H1 (cell line): ENCODE data around the gene RBM45. TPM values are rescaled to one million over a fixed set of nuclear protein-coding genes. Genes with fewer than 3 reads are reported as not detected.

Experiments used
- CTCF ChIA-PET: fragments of 300-600 bp; sonication (Branson Sonifier 250); formaldehyde crosslinking; loops from one replicate; lab custom pipeline; 2021; ENCODE audit not compliant: partially characterized antibody; lab: Charles Lee
- POLR2A ChIA-PET: fragments of 300-600 bp; sonication (Branson Sonifier 250); formaldehyde crosslinking; loops from one replicate; lab custom pipeline; 2021; ENCODE audit warnings: inconsistent platforms; ENCODE audit not compliant: partially characterized antibody; lab: Charles Lee
- DNase-seq, 2 experiments: peaks; one replicate each; pipeline versions ENCODE4 v3.0.0 to v3.0.0-alpha.2; 2010 to 2022; ENCODE audit warnings: low spot score in 2 of 2, low read depth in 1 of 2, mixed read lengths in 1 of 2
- FAIRE-seq: peaks from 2 replicates; lab custom pipeline; 2011; peaks lifted over from hg19 to GRCh38; lab: Jason Lieb, UNC
- H2AFZ ChIP-seq: 2 replicates; pipeline ENCODE4 v1.8.1; 2012; ENCODE audit warnings: low read length, inconsistent platforms
- H2AK5ac ChIP-seq: 2 replicates; pipeline ENCODE4 v1.6.1; 2013; ENCODE audit warnings: low read depth, low read length
- H2BK120ac ChIP-seq: replicated peaks from 2 replicates; pipeline ENCODE3; 2013; ENCODE audit warnings: low read depth, low read length, inconsistent platforms
- H2BK12ac ChIP-seq: 2 replicates; pipeline ENCODE4 v1.6.1; 2013; ENCODE audit warnings: low read depth, low read length
- H2BK15ac ChIP-seq: 2 replicates; pipeline ENCODE4 v1.6.1; 2013; ENCODE audit warnings: low read length
- H2BK20ac ChIP-seq: 2 replicates; pipeline ENCODE4 v1.6.1; 2013; ENCODE audit warnings: low read length
- H2BK5ac ChIP-seq: 2 replicates; pipeline ENCODE4 v1.6.1; 2013; ENCODE audit warnings: low read depth, low read length
- H3K14ac ChIP-seq: 2 replicates; pipeline ENCODE4 v1.6.1; 2013; ENCODE audit warnings: inconsistent platforms; ENCODE audit not compliant: insufficient read length
- H3K18ac ChIP-seq: 2 replicates; pipeline ENCODE4 v1.6.1; 2013; ENCODE audit warnings: low read length; ENCODE audit errors: extremely low read depth
- H3K23ac ChIP-seq: 2 replicates; pipeline ENCODE4 v1.6.1; 2013; ENCODE audit warnings: inconsistent platforms; ENCODE audit not compliant: insufficient read length
- H3K23me2 ChIP-seq: 2 replicates; pipeline ENCODE4 v1.6.1; 2013; ENCODE audit warnings: low read depth, low read length
- H3K27ac ChIP-seq: 2 replicates; pipeline ENCODE4 v1.6.1; 2011; ENCODE audit warnings: low read depth, low read length, inconsistent platforms
- H3K27me3 ChIP-seq, 4 experiments: replicated peaks in 1 of 4; 1 replicate in 1 of 4; 2 replicates in 3 of 4; pipeline versions ENCODE4 v1.6.1 to v1.8.1; 2011 to 2013; ENCODE audit warnings: low read length in 3 of 4, mild to moderate bottlenecking in 3 of 4, inconsistent platforms in 2 of 4, mixed read lengths in 2 of 4, moderate library complexity in 1 of 4; ENCODE audit not compliant: control insufficient read depth in 3 of 4, insufficient read depth in 3 of 4; ENCODE audit errors: extremely low read depth in 1 of 4
- H3K36me3 ChIP-seq, 4 experiments: 2 replicates each; pipeline versions ENCODE4 v1.6.1 to v1.8.1; 2011 to 2013; ENCODE audit warnings: mild to moderate bottlenecking in 4 of 4, low read length in 3 of 4, moderate library complexity in 2 of 4, control low read depth in 1 of 4, inconsistent platforms in 1 of 4; ENCODE audit not compliant: insufficient read depth in 4 of 4, control insufficient read depth in 2 of 4
- H3K4ac ChIP-seq: replicated peaks from 2 replicates; pipeline ENCODE3; 2013; ENCODE audit warnings: low read length, low read depth, mixed read lengths, inconsistent platforms; ENCODE audit not compliant: insufficient read length
- H3K4me1 ChIP-seq, 4 experiments: replicated peaks in 1 of 4; 1 replicate in 1 of 4; 2 replicates in 3 of 4; pipeline versions ENCODE4 v1.6.1 to v1.8.1; 2011 to 2013; ENCODE audit warnings: low read length in 3 of 4, inconsistent platforms in 2 of 4, mixed read lengths in 1 of 4; ENCODE audit not compliant: insufficient read depth in 4 of 4, control insufficient read depth in 3 of 4
- H3K4me2 ChIP-seq, 2 experiments: 2 replicates each; pipeline versions ENCODE4 v1.6.1 to v1.8.1; 2011 to 2013; ENCODE audit warnings: low read depth in 2 of 2, low read length in 2 of 2, control low read depth in 1 of 2, inconsistent platforms in 1 of 2, mild to moderate bottlenecking in 1 of 2; ENCODE audit not compliant: insufficient read depth in 1 of 2
- H3K4me3 ChIP-seq, 4 experiments: fragments of 200-600, 300-600 bp in 1 of 4; sonication (generic), shearing (Covaris generic), sonication (Bioruptor Twin) in 1 of 4; 2 replicates each; pipeline versions ENCODE4 v1.5.1 to v1.8.1; 2011 to 2016; ENCODE audit warnings: low read length in 4 of 4, low read depth in 3 of 4, control low read depth in 2 of 4, inconsistent platforms in 2 of 4, mild to moderate bottlenecking in 2 of 4, mixed read lengths in 1 of 4, moderate library complexity in 1 of 4; ENCODE audit not compliant: insufficient read depth in 2 of 4; ENCODE audit errors: extremely low read depth in 1 of 4
- H3K56ac ChIP-seq: replicated peaks from 2 replicates; pipeline ENCODE3; 2013; ENCODE audit warnings: low read depth, mild to moderate bottlenecking, mixed read lengths, low read length, inconsistent platforms; ENCODE audit not compliant: insufficient read length
- H3K79me1 ChIP-seq: 2 replicates; pipeline ENCODE4 v1.6.1; 2013; ENCODE audit warnings: low read depth, low read length, control low read depth
- H3K79me2 ChIP-seq, 2 experiments: 2 replicates each; pipeline versions ENCODE4 v1.6.1 to v1.8.1; 2012 to 2013; ENCODE audit warnings: low read length in 2 of 2, mild to moderate bottlenecking in 2 of 2, inconsistent platforms in 1 of 2; ENCODE audit not compliant: insufficient read depth in 2 of 2, control insufficient read depth in 1 of 2
- H3K9ac ChIP-seq, 4 experiments: replicated peaks in 1 of 4; 1 replicate in 1 of 4; 2 replicates in 3 of 4; pipeline versions ENCODE4 v1.6.1 to v1.8.1; 2011 to 2013; ENCODE audit warnings: low read depth in 3 of 4, low read length in 3 of 4, control low read depth in 2 of 4, mild to moderate bottlenecking in 2 of 4, moderate library complexity in 2 of 4, inconsistent platforms in 1 of 4; ENCODE audit errors: extremely low read depth in 1 of 4
- H3K9me3 ChIP-seq, 2 experiments: 2 replicates each; pipeline versions ENCODE4 v1.6.1 to v1.8.1; 2012 to 2013; ENCODE audit warnings: mild to moderate bottlenecking in 2 of 2, moderate library complexity in 2 of 2, control low read depth in 1 of 2, inconsistent platforms in 1 of 2, low read depth in 1 of 2, low read length in 1 of 2, mixed read lengths in 1 of 2; ENCODE audit not compliant: insufficient read depth in 2 of 2
- H4K20me1 ChIP-seq, 2 experiments: replicated peaks in 1 of 2; 2 replicates each; pipeline versions ENCODE3 to v1.8.1; 2011 to 2013; ENCODE audit warnings: inconsistent platforms in 2 of 2, low read length in 2 of 2, mild to moderate bottlenecking in 1 of 2; ENCODE audit not compliant: insufficient read depth in 2 of 2, control insufficient read depth in 1 of 2
- H4K5ac ChIP-seq: 2 replicates; pipeline ENCODE4 v1.6.1; 2013; ENCODE audit warnings: low read length, low read depth, mixed read lengths, inconsistent platforms; ENCODE audit not compliant: insufficient read length
- H4K8ac ChIP-seq: 2 replicates; pipeline ENCODE4 v1.8.0; 2013; ENCODE audit warnings: mild to moderate bottlenecking, moderate library complexity, low read length, inconsistent platforms; ENCODE audit not compliant: insufficient read depth; ENCODE audit errors: extremely low read depth
- H4K91ac ChIP-seq: replicated peaks from 2 replicates; pipeline ENCODE3; 2013; ENCODE audit warnings: low read length, mixed read lengths, inconsistent platforms; ENCODE audit not compliant: insufficient read length
- CBX5 ChIP-seq: fragments of 300-800, 300-1000 bp; sonication (generic); IDR thresholded peaks from 2 replicates; pipeline ENCODE4 v1.7.1; 2016; ENCODE audit warnings: antibody characterized with exemption, low read length, low read depth
- RXRA ChIP-seq: IDR thresholded peaks from 2 replicates; pipeline ENCODE4 v1.6.1; 2011; ENCODE audit warnings: low read depth, mild to moderate bottlenecking, low read length, moderate library complexity; ENCODE audit not compliant: insufficient read depth
- WGBS, 2 experiments: shearing (Covaris generic) in 1 of 2; methylation state at CpG; one replicate each; pipeline versions ENCODE4 v1.1.6 to v1.1.7; 2013 to 2015; ENCODE audit warnings: low lambda C conversion rate in 2 of 2, mixed read lengths in 2 of 2, inconsistent platforms in 1 of 2, low coverage in 1 of 2, missing lambda C conversion rate in 1 of 2; ENCODE audit not compliant: insufficient replicate concordance in 2 of 2, insufficient coverage in 1 of 2, insufficient read length in 1 of 2; ENCODE audit errors: extremely low coverage in 1 of 2, missing lambda C conversion rate in 1 of 2; 5-methylcytosine and 5-hydroxymethylcytosine counted together
- polyA plus RNA-seq, 7 experiments: library from polyadenylated mRNA; depleted of rRNA in 3 of 7; stranded (reverse) in 5 of 7; unstranded in 2 of 7; fragments of >200 nt in 5 of 7; fragments of 200-250 nt in 2 of 7; gene quantifications; 1 replicate in 5 of 7; 2 replicates in 1 of 7; 4 replicates in 1 of 7; pipeline versions ENCODE4 v1.2.1 to v1.2.3, GENCODE V29; 2011 to 2013; ENCODE audit warnings: missing spikeins in 2 of 7, mixed read lengths in 2 of 7
- total RNA-seq: library from RNA; stranded (reverse); fragmentation: NEBNext Ultra II Directional; extraction: Animal tissue kit (Norgen Biotek cat#: 25700); gene quantifications from 2 replicates; pipeline ENCODE4 v1.2.1, GENCODE V29; 2021
- TF ChIP-seq, protein P1 (sequence below): IDR thresholded peaks from 2 replicates; pipeline ENCODE4 v1.6.1; 2012; ENCODE audit warnings: low read length, inconsistent platforms

Gene RBM45
- total and polyA plus RNA-seq, 2 of the 8 experiments (the other 6 are each of a cell fraction or from before 2014, with no cell fraction given) = 4.7 to 10.4 TPM

DNA sequence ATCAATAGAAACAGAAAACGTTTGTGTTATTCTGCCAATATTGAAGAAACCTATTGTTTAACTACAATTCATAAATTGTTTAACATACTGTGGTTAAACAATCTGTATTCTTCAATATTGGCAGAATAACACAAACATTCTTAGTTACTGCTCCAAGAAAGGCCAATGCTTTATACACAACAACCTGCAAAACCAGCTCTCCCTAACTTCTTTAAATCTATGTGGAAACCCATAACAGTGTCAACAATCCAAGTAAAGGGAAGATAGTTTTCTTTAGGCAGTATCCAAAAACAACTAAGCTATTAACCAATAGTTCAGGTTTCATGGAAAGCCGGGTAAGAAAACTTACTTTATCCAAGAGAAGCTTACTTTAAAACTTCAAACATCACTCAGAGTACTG lies 6.2 kb upstream of the RBM45 start:
- H2BK20ac ChIP-seq = no peak overlapping the region
- no peak overlapping the region for H2BK5ac ChIP-seq
- H3K18ac ChIP-seq = no peak overlapping the region
- no peak overlapping the region for H2BK12ac ChIP-seq
- H2AK5ac ChIP-seq = no peak overlapping the region
- FAIRE-seq (no peak), DNase-seq (no peak)
- 90% methylated on average over 2 of the region's 2 CpGs; no CpG with 5 or more reads in 1 of the 2 experiments for WGBS, 2 experiments
- H4K5ac ChIP-seq = no peak overlapping the region
- H3K36me3 ChIP-seq = no peaks in the 10 kb centered on the region
- no peak overlapping the region for H3K56ac ChIP-seq
- H3K4ac ChIP-seq = no peak overlapping the region
- no peaks in the 10 kb centered on the region for H3K27me3 ChIP-seq
- TF ChIP-seq, protein P1, sequence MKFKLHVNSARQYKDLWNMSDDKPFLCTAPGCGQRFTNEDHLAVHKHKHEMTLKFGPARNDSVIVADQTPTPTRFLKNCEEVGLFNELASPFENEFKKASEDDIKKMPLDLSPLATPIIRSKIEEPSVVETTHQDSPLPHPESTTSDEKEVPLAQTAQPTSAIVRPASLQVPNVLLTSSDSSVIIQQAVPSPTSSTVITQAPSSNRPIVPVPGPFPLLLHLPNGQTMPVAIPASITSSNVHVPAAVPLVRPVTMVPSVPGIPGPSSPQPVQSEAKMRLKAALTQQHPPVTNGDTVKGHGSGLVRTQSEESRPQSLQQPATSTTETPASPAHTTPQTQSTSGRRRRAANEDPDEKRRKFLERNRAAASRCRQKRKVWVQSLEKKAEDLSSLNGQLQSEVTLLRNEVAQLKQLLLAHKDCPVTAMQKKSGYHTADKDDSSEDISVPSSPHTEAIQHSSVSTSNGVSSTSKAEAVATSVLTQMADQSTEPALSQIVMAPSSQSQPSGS = no peak
- no peak for TF ChIP-seq CBX5
- no peak for TF ChIP-seq RXRA
- no peak overlapping the region for H4K8ac ChIP-seq
- no peaks in the 10 kb centered on the region for H3K79me1 ChIP-seq
- H3K4me3 ChIP-seq = no peak overlapping the region
- H3K27ac ChIP-seq = no peak overlapping the region
- no peak overlapping the region for H2BK120ac ChIP-seq
- H3K23me2 ChIP-seq = no peaks in the 10 kb centered on the region
- no peak overlapping the region for H3K14ac ChIP-seq
- no peaks in the 10 kb centered on the region for H3K9me3 ChIP-seq
- H4K20me1 ChIP-seq = no peaks in the 10 kb centered on the region
- H2BK15ac ChIP-seq = no peak overlapping the region
- no peak overlapping the region for H4K91ac ChIP-seq
- POLR2A ChIA-PET = interaction anchor here (1.0 kb wide), 1 partner anchor 320 kb away, joined by 3 read pairs; no protein-coding TSS in a partner anchor
- H3K4me2 ChIP-seq = no peak overlapping the region
- H3K9ac ChIP-seq = no peak overlapping the region
- H3K79me2 ChIP-seq = no peaks in the 10 kb centered on the region
- CTCF ChIA-PET = no interaction called here
- no peak overlapping the region for H3K23ac ChIP-seq
- H3K4me1 ChIP-seq = no peaks in the 10 kb centered on the region
- no peak overlapping the region for H2AFZ ChIP-seq
